Peyer's patch (tissue), 4 donors: ENCODE measurements around the gene USH2A.

Experiments used
- CTCF ChIP-seq, 6 experiments: fragments of 450-650 bp in 4 of 6; fragments of 200-600 bp in 2 of 6; sonication (generic) in 1 of 6; IDR thresholded peaks; one replicate each; pipeline ENCODE4 v1.5.1; 2017 to 2019; ENCODE audit warnings: antibody characterized with exemption in 6 of 6, mild to moderate bottlenecking in 3 of 6, moderate library complexity in 1 of 6
- POLR2A ChIP-seq, 2 donors: fragments of 450-650 bp; IDR thresholded peaks; one replicate each; pipeline ENCODE4 v1.5.1; 2017; ENCODE audit warnings: antibody characterized with exemption in 2 of 2, mild to moderate bottlenecking in 2 of 2, moderate library complexity in 2 of 2

- TF ChIP-seq POLR2A (IDR thresholded peaks at IDR 0.05) (no peak), CTCF (IDR thresholded peaks at IDR 0.05) (no peak)
Measured at GRCh38 chr1:215776336-215776735, 646.9 kb downstream of the USH2A start.
